ENCODE measurements around the gene EXOC7.

- no peak for TF ChIP-seq POLR2A (IDR thresholded peaks at IDR 0.05)
- no peak for TF ChIP-seq EP300 (IDR thresholded peaks at IDR 0.05)
Observed at GRCh38 chr17:76078860-76079534, 24.6 kb downstream of the EXOC7 start, which contains the start of gene ZACN.

All from tibial nerve (tissue), 3 donors.